ENCODE data around the gene PACS1.

The PACS1 gene

GRCh38 chr11:66189031-66189745, 119.1 kb downstream of the PACS1 start:
- no peak for DNase-seq

GRCh38 chr11:66190786-66191185, 120.7 kb downstream of the PACS1 start:
- no peak for DNase-seq

DNA sequence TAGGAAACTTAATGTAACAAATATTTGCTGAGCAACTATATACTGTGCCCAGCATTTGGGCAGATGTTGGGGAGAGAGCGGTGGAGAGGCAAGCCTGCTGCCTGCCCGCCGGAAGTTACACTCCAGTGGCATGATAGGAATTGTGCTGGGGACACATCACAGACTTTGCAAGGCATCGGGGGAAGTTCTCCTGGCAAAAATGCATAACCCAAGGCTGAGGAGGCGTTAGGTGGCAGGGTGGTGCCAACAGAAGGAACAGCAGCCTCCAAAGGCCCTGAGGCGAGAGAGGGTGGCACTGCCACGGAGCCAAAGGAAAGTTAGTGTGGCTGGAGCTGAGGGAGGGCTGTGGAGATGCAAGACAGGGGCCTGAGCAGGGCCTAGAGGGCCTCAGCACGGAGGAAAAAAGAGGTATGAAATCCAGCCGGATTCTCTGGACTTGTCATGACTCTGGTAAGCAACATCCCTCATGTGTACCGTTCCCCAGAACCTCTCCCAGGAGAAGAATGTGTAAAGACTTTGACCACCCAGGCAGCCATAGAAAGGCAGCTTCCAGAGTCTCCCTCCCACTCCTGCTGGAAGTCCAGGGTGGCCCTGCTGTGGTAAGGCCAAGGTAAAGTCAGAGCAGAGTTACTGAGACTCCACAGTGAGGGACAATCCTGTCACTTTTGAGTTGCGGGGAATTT, 122.2 kb downstream of the PACS1 start:
- no peak for DNase-seq

DNA sequence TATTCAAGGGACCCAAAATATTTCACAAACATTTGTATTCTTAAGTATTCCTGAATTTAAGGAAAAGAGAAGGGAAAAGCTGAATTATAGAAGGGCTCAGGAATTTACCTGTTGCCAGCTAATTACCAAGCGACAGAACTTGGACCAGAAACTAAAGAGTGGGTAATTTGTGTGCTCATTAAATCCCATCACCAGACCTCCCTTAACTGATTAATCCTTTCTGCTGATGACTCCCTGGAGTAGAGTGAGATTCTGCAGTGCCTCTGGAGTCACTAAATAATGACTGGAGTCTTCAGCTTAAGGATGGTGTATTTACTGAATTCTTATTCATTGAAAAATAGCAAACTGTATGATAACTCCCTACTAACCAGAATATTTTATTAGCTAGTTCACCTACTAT, 124.3 kb downstream of the PACS1 start:
- DNase-seq: no peak

GRCh38 chr11:66195867-66196266, 125.8 kb downstream of the PACS1 start:
- DNase-seq: no peak

GRCh38 chr11:66203847-66204246, 133.8 kb downstream of the PACS1 start:
- DNase-seq: no peak

DNA sequence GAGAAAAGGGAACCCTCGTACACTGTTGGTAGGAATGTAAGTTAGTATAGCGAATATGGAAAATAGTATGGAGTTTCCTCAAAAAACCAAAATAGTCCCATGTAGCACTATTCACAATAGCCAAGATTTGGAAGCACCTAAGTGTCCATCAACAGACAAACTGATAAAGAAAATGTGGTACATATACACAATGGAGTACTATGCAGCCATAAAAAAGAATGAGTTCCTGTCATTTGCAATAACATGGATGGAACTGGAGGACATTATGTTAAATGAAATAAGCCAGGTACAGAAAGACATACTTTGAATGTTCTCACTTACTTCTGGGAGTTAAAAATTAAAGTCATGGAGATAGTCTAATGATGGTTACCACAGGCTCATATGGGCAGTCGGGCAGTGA, 134.3 kb downstream of the PACS1 start:
- DNase-seq: no peak

GRCh38 chr11:66207816-66208215, 137.7 kb downstream of the PACS1 start:
- DNase-seq: no peak

- DNase-seq: no peak
Measured at GRCh38 chr11:66211100-66211499, 141.0 kb downstream of the PACS1 start.

DNA sequence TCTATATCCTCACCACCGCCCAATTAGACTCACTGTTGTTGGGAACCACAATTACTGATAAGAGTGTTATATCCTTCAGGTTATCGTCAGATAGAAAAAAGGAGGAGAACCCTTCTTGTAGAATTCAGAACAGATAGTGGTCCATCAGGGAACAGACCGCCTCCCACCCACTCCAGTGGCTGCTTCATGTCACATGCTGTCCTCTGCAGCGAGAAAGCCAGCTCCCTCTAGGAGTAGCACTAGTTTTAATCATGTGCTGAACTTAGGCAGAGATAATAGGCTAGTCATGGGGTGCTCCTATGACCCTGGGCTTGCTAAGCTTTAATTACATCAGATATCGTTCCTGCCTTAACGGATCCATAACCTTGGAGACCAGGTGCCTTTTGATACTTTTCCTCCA, 146.8 kb downstream of the PACS1 start:
- no peak for DNase-seq

- no peak for DNase-seq
Measured at GRCh38 chr11:66218036-66218435, 148.0 kb downstream of the PACS1 start.

GRCh38 chr11:66218846-66219620, 149.0 kb downstream of the PACS1 start:
- DNase-seq: no peak

DNA sequence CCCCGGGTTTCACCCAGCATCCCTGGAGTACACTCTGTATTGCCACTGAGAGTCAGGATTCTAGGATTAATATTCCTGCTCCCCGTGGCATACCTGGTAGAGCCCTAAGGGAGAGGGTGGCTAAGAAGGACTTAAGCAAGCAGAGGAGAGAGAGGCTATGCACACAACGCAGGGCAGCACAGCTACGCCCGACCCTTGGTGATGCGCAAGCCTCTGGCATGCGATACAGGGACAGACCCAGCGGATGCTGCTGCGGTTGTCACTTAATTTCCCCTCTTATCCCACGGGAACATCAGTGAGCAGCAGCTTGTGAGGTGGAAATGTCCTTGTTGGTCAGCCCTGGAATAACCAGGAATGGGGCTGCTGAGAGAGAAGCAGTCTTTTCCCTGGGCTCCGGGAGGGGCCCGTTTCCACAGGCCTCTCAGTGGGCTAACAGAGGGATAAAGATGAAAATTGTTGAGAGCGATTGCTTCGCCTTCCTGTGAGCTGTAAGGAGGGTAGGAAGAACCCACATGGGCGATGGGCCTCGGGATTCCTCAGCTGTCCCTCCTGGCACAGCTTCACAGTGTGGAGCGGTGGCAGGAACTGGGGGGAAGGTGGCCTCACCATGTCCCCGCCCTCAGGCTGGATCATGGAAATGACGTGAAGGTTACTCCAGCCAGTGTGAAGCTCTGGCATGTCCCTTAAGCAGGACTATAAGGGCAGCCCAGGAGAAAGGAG, 149.9 kb downstream of the PACS1 start:
- no peak for DNase-seq

- DNase-seq: no peak
Measured at GRCh38 chr11:66220566-66220935, 150.5 kb downstream of the PACS1 start.

GRCh38 chr11:66221012-66221411, 150.9 kb downstream of the PACS1 start:
- no peak for DNase-seq

- no peak for DNase-seq
Measured at GRCh38 chr11:66221726-66222236, 151.7 kb downstream of the PACS1 start.

- peak; percentile 37 for DNase-seq
Measured at GRCh38 chr11:66222358-66223149, 152.5 kb downstream of the PACS1 start.

DNA sequence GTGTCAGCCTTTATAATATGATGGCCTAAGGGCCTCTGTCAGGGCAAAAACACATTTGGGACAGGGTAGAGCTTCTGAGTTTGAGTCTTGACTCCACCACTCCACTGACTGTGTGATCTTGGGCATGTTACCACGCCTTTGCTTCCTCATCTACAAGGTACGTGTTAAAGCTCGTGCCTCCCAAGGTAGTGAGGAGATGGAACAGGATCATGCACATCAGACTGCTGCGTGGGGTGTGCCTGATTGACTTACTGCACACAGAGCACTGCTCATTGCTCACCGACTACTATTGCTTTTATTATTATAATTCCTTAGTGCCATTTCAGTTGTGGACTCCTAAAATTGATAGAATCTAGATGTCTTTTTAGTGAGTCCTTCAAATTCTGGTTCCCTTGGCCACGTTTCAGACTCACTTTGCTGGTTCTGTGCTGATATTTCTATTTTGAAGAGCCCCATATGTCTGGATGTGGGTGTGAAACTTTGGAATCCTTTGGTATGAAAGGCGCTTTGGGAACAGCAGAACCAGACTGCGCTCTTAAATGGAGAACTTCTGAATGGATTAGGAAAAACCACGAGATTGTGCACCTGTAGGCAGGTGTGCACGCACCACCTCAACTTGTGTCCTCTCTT, 154.3 kb downstream of the PACS1 start:
- DNase-seq: no peak

GRCh38 chr11:66225066-66225465, 155.0 kb downstream of the PACS1 start:
- DNase-seq: no peak

GRCh38 chr11:66226101-66226500, 156.0 kb downstream of the PACS1 start:
- DNase-seq: no peak

DNA sequence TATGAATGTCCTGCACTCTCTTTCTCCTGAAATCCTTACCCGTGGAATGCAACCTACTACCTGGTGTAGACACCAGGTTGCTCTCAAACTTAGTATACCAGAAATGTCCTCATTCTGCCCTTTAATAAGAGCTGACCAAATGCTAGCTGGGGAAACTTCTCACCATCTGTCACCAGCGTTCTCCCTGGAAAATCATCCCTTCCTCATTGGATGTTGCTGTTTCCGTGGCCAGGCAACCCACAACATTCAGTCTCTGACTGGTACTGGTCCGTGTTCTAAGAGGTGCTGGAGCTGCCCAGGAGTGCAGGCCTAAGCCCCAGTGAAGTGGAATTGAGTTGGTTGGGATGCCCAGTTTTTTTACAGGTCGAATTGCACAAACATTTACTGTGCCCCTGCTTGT, 157.6 kb downstream of the PACS1 start:
- DNase-seq: no peak

GRCh38 chr11:66228521-66228920, 158.4 kb downstream of the PACS1 start:
- no peak for DNase-seq
